CD4-positive, alpha-beta T cell treated with Interleukin-17A for 4 hours (primary cell): ENCODE results near the gene DACT2.

Experiments
- DNase-seq: peaks from one replicate; pipeline ENCODE4 v3.0.0-alpha.2; 2020; ENCODE audit warnings: mixed read lengths

DACT2 gene

GRCh38 chr6:168261234-168261633 is 58.3 kb downstream of the DACT2 start:
- no peak for DNase-seq

- DNase-seq: no peak
These were observed 59.1 kb downstream of the DACT2 start for GRCh38 chr6:168260420-168260987.

- no peak for DNase-seq
These were observed 60.8 kb downstream of the DACT2 start for GRCh38 chr6:168258795-168259194.

GRCh38 chr6:168256940-168257339 is 62.6 kb downstream of the DACT2 start:
- DNase-seq: no peak
